ENCODE measurements around the gene ASCC1. TPM values are rescaled to one million over a fixed set of nuclear protein-coding genes. Genes with fewer than 3 reads are reported as not detected.
"Not testable (repeated sequence)": the region's sequence is repeated elsewhere in the genome, so short reads cannot be mapped to it uniquely, and the experiment has no call there.

Gene ASCC1
- polyA plus RNA-seq, 1 donor from 2014 or later: 24.8 TPM

DNA sequence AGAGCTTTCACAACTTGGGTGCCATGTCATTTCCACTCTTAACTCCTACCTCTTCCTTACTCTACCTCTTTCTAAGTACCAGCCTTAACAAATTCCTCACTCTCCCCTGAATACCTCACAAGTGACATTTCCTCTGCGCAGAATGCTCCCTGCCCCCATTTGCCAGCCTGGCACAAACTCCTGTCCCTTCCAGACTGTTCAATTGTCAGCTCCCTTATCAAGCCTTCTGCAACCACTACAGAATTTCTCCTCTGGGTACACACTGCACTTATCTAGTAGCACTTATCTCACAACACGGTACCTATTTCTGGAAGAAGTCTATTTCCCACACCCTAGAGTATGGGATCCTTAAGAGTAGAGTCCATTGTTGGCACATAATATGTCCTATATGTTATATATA is 39.4 kb downstream of the ASCC1 start:
- no peaks in the 10 kb centered on the region for H3K9me3 Mint-ChIP-seq
- H3K27me3 Mint-ChIP-seq: no peaks in the 10 kb centered on the region
- H3K36me3 Mint-ChIP-seq: peaks cover 6% of the 10 kb centered on the region
- H3K4me3 Mint-ChIP-seq: no peak overlapping the region
- peaks cover 9 to 16% (median 13%) of the 10 kb centered on the region in 3 donors for H3K4me1 Mint-ChIP-seq
- no peak overlapping the region for H3K27ac Mint-ChIP-seq

DNA sequence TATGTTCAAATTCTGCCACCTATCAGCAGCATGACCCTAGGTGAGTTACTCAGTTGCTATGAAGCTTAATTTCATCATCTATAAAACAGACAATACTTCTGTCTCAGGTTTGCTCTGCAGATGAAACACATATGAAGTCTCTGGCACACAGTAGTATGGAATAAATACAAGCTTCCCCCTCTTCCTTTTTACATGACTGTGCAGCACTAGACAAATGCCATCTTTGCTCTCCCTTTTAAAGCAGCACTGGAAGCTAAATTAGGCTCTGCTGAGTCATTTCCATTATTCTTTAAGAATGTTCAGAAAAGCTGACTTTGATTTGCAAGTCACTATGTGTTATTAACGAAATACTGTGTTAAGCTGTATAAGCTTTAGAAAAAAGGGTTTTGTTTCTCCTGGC is 40.9 kb downstream of the ASCC1 start:
- peaks cover 4% of the 10 kb centered on the region for H3K36me3 Mint-ChIP-seq
- peaks cover 9 to 16% (median 13%) of the 10 kb centered on the region in 3 donors for H3K4me1 Mint-ChIP-seq
- no peaks in the 10 kb centered on the region for H3K27me3 Mint-ChIP-seq
- no peaks in the 10 kb centered on the region for H3K9me3 Mint-ChIP-seq
- no peak overlapping the region for H3K4me3 Mint-ChIP-seq
- H3K27ac Mint-ChIP-seq: no peak overlapping the region

DNA sequence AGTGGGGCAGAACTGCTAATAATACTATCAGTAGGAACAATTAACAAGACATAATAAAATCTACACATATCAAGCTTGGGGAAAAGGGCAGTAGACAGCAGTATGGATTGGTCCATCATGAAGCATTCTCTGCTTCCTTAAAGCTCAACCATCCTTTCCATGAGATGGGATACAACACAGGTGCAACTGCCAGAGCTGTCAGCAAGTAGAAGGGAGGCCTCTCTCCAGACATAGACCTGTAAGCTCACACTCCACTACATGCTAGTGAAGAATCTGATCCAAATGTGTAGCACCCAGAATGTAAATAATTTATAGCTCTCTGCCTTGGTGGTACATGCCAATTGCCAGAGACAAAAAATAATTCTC is 41.8 kb downstream of the ASCC1 start:
- Mint-ChIP-seq H3K4me3 (no peak overlapping the region), H3K4me1 (peaks cover 9 to 16% (median 13%) of the 10 kb centered on the region in 3 donors), H3K9me3 (no peaks in the 10 kb centered on the region), H3K27me3 (no peaks in the 10 kb centered on the region), H3K36me3 (peaks cover 1% of the 10 kb centered on the region), H3K27ac (no peak overlapping the region)

DNA sequence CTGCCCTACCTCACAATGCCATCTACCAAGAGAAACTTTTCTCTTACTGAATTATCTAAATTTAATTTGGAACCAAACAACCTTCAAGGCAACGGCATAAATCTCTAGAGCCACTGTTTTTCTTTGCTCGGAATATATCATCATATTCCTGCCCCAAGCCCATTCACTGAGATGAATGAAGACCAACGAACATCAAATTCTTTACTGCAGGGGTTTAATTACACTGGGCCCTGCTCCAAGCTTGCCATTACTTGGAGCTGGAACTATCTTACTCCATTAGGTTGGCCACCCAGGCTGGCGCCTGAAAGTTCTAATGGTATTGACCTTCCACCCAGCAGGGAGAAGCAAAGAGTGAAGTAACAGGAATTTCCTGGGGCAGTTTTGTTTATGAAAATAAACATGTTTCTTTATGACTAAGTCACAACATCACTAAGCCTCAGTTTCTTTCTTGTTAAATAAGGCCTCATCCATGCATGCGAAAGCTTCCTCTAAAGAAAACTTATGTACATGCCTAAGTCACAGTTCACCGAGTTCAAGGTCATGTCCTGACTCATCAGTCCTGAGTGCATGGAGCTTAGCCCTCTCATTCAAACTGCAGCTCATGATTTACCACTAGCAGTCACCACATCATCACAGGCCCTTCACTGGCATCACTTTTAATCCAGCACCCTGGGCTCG is 42.3 kb downstream of the ASCC1 start:
- H3K27me3 Mint-ChIP-seq: no peaks in the 10 kb centered on the region
- peaks cover 9 to 16% (median 13%) of the 10 kb centered on the region in 3 donors for H3K4me1 Mint-ChIP-seq
- H3K4me3 Mint-ChIP-seq: peak overlapping the region in 1 of 4 donors; percentile 19
- H3K36me3 Mint-ChIP-seq: no peaks in the 10 kb centered on the region
- H3K9me3 Mint-ChIP-seq: no peaks in the 10 kb centered on the region
- H3K27ac Mint-ChIP-seq: peak overlapping the region in 1 of 3 donors; percentile 64

DNA sequence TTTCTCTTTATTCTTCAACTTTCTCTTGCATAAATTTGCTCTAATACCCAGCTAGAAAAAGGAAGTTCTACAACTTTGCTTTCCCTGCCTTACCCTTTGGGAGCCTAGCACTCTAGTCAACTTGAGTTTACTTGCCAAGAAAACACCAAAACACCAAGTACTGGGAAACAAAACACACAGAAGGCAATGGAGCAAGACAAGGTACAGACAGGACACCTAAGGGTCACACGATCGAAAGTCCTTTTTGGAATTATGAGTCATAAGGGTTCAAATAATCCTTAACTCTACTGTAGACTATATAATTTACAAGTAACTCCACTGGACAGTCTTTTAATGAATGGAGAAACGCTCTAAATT is 42.8 kb downstream of the ASCC1 start:
- Mint-ChIP-seq H3K27ac (peak overlapping the region in 1 of 3 donors; percentile 64), H3K4me1 (peaks cover 13 to 16% (median 14%) of the 10 kb centered on the region in 3 donors), H3K36me3 (no peaks in the 10 kb centered on the region)

DNA sequence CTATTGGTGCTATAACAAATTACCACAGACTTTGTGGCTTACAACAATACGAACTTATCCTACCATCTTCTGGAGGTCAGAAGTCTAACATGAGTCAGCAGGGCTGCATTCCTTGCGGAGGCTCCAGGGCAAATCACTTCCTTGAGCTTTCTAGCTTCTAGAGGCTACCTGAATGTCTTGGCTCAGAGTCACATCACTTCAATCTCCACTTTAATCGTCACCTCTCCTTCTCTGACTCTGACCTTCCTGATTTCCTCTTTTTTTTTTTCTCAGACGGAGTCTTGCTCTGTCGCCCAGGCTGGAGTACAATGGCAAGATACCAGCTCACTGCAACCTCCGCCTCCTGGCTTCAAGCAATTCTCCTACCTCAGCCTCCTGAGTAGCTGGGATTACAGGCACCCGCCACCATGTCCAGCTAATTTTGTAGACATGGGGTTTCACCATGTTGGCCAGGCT is 44.9 kb downstream of the ASCC1 start:
- peaks cover 13 to 19% (median 14%) of the 10 kb centered on the region in 3 donors for H3K4me1 Mint-ChIP-seq
- H3K27ac Mint-ChIP-seq: no peak overlapping the region
- H3K36me3 Mint-ChIP-seq: no peaks in the 10 kb centered on the region
- H3K9me3 Mint-ChIP-seq: no peaks in the 10 kb centered on the region
- no peak overlapping the region for H3K4me3 Mint-ChIP-seq
- H3K27me3 Mint-ChIP-seq: no peaks in the 10 kb centered on the region

More for the DNA sequence above, 42.8 kb downstream of the ASCC1 start:
- Mint-ChIP-seq H3K4me3 (no peak overlapping the region), H3K9me3 (no peaks in the 10 kb centered on the region), H3K27me3 (no peaks in the 10 kb centered on the region)

DNA sequence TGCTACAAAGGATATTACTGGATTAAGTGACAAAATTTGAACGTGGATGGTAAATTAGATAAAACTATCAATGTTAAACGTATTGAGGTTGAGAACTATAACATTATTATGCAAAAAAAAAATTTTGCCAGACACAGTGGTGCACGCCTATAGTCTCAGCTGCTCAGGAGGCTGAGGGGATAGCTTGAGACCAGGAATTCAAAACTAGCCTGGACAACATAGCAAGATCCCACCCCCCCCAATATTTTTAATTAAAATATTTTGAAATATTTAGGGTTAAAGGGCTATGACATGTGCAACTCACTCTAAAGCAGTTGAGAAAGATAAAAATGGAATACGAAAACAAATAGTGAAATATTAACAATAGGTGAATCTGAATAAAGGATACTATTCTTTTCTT is 45.3 kb downstream of the ASCC1 start:
- Mint-ChIP-seq H3K27me3 (no peaks in the 10 kb centered on the region), H3K4me3 (no peak overlapping the region), H3K9me3 (no peaks in the 10 kb centered on the region), H3K36me3 (peaks cover 3% of the 10 kb centered on the region), H3K27ac (no peak overlapping the region), H3K4me1 (peaks cover 13 to 19% (median 14%) of the 10 kb centered on the region in 3 donors)

DNA sequence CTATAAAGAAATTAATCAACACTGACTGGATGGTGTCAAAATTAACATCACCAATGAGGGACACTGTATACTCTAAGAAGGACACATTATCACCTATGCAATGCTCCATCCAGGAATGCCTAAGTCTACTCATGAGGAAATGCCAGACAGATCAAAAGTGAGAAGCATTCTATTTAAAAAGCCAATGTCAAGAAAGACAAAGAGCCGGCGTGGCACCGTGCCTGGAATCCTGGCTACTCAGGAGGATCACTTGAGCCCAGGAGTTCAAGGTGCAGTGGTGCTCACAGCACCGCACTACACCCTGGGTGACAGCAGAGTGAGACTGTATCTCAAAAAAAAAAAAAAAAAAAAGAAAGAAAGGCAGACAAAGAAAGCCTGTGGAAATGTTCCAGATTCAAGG is 45.8 kb downstream of the ASCC1 start:
- peaks cover 13 to 19% (median 14%) of the 10 kb centered on the region in 3 donors for H3K4me1 Mint-ChIP-seq
- H3K36me3 Mint-ChIP-seq: peaks cover 4% of the 10 kb centered on the region
- H3K9me3 Mint-ChIP-seq: no peaks in the 10 kb centered on the region
- no peaks in the 10 kb centered on the region for H3K27me3 Mint-ChIP-seq
- H3K27ac Mint-ChIP-seq: peak overlapping the region in 1 of 3 donors; percentile 50
- no peak overlapping the region for H3K4me3 Mint-ChIP-seq

DNA sequence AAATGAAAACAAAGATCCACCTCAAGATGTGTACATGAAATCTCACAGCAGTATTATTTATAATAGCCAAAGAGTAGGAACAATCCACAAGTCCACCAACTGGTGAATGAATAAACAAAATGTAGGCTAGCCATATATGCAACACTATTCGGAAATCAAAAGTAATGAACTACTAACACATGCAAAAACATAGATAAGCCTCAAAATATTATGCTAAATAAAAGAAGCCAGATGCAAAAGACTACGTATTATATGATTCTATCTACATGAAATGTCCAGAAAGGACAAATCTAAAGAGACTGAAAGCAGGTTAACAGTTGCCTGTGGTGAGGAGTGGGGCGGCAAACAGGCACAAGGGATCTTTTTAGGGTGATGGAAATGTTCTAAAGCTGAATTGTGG is 49.0 kb downstream of the ASCC1 start:
- H3K27ac Mint-ChIP-seq: no peak overlapping the region
- H3K36me3 Mint-ChIP-seq: peaks cover 4% of the 10 kb centered on the region
- no peaks in the 10 kb centered on the region for H3K27me3 Mint-ChIP-seq
- no peaks in the 10 kb centered on the region for H3K9me3 Mint-ChIP-seq
- H3K4me3 Mint-ChIP-seq: no peak overlapping the region
- peaks cover 0 to 6% (median 5%) of the 10 kb centered on the region in 3 donors for H3K4me1 Mint-ChIP-seq

DNA sequence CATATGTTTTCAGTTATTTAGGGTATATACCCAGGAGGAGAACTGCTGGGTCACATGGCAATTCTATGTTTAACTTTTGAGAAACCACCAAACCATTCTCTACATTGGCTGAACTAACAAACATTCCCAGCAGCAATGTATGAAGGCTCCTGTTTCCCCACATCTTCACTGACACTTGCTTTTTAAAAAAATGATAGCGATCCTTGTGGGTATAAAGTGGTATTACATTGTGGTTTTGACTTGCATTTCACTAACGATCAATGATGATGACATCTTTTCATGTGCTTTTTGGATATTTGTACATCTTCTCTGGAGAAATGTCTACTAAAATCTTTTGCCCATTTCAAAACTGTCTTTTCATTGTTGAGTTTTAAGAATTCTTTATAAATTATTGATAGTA is 51.5 kb downstream of the ASCC1 start:
- no peaks in the 10 kb centered on the region for H3K27me3 Mint-ChIP-seq
- no peak overlapping the region for H3K27ac Mint-ChIP-seq
- peaks cover 0 to 6% (median 5%) of the 10 kb centered on the region in 3 donors for H3K4me1 Mint-ChIP-seq
- H3K9me3 Mint-ChIP-seq: no peaks in the 10 kb centered on the region
- H3K36me3 Mint-ChIP-seq: peaks cover 7% of the 10 kb centered on the region
- H3K4me3 Mint-ChIP-seq: no peak overlapping the region

DNA sequence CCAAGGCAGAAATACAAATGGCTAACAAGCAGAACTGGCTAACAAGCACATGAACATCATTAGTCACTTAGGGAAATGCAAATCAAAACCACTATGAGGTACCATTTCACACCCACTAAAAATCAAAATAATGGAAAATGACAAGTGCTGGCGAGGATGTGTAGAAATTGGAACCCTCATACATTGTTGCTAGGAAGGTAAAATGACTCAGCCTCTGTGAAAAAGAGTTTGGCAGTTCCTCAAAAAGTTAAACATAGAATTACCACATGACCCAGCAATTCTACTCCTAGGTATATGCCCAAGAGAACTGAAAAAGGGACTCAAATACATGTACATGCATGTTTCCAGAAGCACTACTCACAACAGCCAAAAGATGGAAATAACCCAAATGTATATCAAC is 53.1 kb downstream of the ASCC1 start:
- H3K27ac Mint-ChIP-seq: no peak overlapping the region
- H3K4me1 Mint-ChIP-seq: peaks cover 0 to 5% (median 0%) of the 10 kb centered on the region in 3 donors
- H3K27me3 Mint-ChIP-seq: no peaks in the 10 kb centered on the region
- H3K9me3 Mint-ChIP-seq: no peaks in the 10 kb centered on the region
- H3K4me3 Mint-ChIP-seq: no peak overlapping the region
- H3K36me3 Mint-ChIP-seq: peaks cover 7% of the 10 kb centered on the region

DNA sequence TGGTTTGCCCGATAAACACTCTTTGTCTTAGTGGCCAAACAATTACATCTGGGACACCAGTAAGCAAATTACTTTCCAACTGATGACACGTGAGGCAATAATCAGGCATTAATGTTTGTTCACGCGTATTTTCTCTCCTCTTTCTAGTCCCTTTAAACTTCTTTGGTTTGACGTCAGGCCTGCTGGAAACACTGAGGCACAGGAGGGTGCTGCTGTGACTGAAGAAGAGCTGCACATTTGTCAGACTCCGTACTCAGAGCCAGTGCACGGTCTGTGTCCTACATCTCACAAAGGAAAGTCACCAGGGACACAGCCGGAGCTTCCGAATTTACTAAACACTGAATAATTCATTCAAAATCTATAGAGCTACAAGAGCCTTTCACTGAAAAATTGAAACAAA is 57.9 kb downstream of the ASCC1 start:
- Mint-ChIP-seq H3K27ac (no peak overlapping the region), H3K9me3 (no peaks in the 10 kb centered on the region), H3K27me3 (no peaks in the 10 kb centered on the region), H3K4me3 (no peak overlapping the region), H3K36me3 (peaks cover 9% of the 10 kb centered on the region), H3K4me1 (peaks cover 0 to 2% (median 0%) of the 10 kb centered on the region in 3 donors)

DNA sequence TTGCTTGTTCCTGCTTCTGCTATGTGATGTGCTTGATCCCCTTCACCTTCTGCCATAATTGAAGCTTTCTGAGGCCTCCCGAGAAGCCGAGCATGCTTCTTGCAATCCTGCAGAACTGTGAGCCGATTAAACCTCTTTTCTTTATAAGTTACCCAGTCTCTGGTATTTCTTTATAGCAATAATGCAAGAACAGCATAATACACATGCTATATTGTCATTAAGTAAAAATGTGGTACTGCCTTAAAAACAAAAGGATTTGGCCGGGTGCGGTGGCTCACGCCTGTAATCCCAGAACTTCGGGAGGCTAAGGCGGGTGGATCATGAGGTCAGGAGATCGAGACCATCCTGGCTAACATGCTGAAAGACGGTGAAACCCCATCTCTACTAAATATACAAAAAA is 59.9 kb downstream of the ASCC1 start:
- H3K27me3 Mint-ChIP-seq: no peaks in the 10 kb centered on the region
- peaks cover 11% of the 10 kb centered on the region for H3K36me3 Mint-ChIP-seq
- H3K4me3 Mint-ChIP-seq: no peak overlapping the region
- H3K9me3 Mint-ChIP-seq: no peaks in the 10 kb centered on the region
- H3K27ac Mint-ChIP-seq: no peak overlapping the region
- H3K4me1 Mint-ChIP-seq: no peaks in the 10 kb centered on the region

DNA sequence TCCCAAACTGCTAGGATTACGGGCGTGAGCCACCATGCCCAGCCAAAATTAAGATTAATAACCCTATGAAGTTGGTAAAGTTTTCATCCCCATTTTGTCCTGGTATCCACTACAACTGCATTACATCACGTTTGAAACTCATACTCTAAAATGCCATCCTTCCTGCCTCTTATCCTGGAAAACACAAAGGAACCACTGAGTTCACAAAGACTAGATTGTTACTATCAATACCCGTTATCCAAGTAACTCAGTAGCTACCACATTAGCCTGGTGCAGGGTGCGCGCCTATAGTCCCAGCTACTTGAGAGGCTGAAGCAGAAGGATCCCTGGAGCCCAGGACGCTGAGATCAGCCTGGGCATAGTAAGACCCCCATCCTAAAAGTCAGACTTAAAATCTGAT is 63.8 kb downstream of the ASCC1 start:
- no peaks in the 10 kb centered on the region for H3K4me1 Mint-ChIP-seq
- H3K36me3 Mint-ChIP-seq: peaks cover 18% of the 10 kb centered on the region
- H3K4me3 Mint-ChIP-seq: no peak overlapping the region
- H3K27me3 Mint-ChIP-seq: no peaks in the 10 kb centered on the region
- no peaks in the 10 kb centered on the region for H3K9me3 Mint-ChIP-seq
- no peak overlapping the region for H3K27ac Mint-ChIP-seq

DNA sequence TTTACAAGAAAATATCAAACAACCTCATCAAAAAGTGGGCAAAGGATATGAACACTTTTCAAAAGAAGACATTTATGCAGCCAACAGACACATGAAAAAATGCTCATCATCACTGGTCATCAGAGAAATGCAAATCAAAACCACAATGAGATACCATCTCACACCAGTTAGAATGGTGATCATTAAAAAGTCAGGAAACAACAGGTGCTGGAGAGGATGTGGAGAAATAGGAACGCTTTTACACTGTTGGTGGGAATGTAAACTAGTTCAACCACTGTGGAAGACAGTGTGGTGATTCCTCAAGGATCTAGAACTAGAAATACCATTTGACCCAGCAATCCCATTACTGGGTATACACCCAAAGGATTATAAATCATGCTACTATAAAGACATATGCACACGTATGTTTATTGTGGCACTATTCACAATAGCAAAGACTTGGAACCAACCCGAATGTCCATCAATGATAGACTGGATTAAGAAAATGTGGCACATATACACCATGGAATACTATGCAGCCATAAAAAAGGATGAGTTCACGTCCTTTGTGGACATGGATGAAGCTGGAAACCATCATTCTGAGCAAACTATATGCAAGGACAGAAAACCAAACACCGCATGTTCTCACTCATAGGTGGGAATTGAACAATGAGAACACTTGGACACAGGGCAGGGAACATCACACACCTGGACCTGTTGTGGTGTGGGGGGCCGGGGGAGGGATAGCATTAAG is 65.2 kb downstream of the ASCC1 start:
- H3K36me3 Mint-ChIP-seq: peaks cover 12% of the 10 kb centered on the region
- H3K27ac Mint-ChIP-seq, H3K4me3 Mint-ChIP-seq, H3K9me3 Mint-ChIP-seq, H3K27me3 Mint-ChIP-seq, H3K4me1 Mint-ChIP-seq: not testable (repeated sequence)

DNA sequence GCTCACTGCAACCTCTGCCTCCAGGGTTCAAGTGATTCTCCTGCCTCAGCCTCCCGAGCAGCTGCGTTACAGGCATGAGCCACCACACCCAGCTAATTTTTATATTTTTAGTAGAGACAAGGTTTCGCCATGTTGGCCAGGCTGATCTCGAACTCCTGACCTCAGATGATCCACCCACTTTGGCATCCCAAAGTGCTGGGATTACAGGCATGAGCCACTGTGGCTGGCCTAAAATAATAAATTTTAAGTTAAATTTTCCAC is 68.8 kb downstream of the ASCC1 start:
- not testable (repeated sequence) for H3K4me1 Mint-ChIP-seq, H3K4me3 Mint-ChIP-seq, H3K27me3 Mint-ChIP-seq, H3K9me3 Mint-ChIP-seq, H3K27ac Mint-ChIP-seq
- H3K36me3 Mint-ChIP-seq: peaks cover 10% of the 10 kb centered on the region
